HepG2 (cell line): ENCODE measurements around the gene LRP5. TPM values are rescaled to one million over a fixed set of nuclear protein-coding genes. Genes with fewer than 3 reads are reported as not detected.

Source experiments
- ATAC-seq: fragments of 200-7000 bp; cut with Tn5 transposase; 3 replicates; pipeline ENCODE4 v1.9.1; 2020; ENCODE audit warnings: mild to moderate bottlenecking, moderate library complexity
- BruUV-seq: library from RNA; stranded (reverse); fragments of 400-500 nt; replicated peaks from 2 replicates; lab custom pipeline; 2021; lab: Mats Ljungman, UMichigan
- CTCF ChIA-PET: fragments of 300-600 bp; formaldehyde crosslinking; extraction: SDS; loops from one replicate; lab custom pipeline; 2021; ENCODE audit warnings: low total read pairs, inconsistent platforms, low intra/inter-chr PET ratio; lab: Yijun Ruan, JAX
- POLR2A ChIA-PET: fragments of 350-600 bp; sonication (Branson Sonifier 250); formaldehyde crosslinking; loops from one replicate; lab custom pipeline; 2020; ENCODE audit warnings: antibody characterized with exemption, inconsistent platforms; lab: Yijun Ruan, JAX
- DNase-seq: peaks from one replicate; pipeline ENCODE4 v3.0.0-alpha.2; 2015; ENCODE audit warnings: low spot score
- FAIRE-seq: peaks from 3 replicates; lab custom pipeline; 2011; peaks lifted over from hg19 to GRCh38; lab: Jason Lieb, UNC
- H2AFZ ChIP-seq: one replicate; pipeline ENCODE4 v1.6.1; 2011; ENCODE audit warnings: low read length, inconsistent platforms
- H3K27ac ChIP-seq: fragments of 300-600 bp; 3 replicates; pipeline ENCODE4 v1.8.0; 2011; ENCODE audit warnings: mixed run types, mild to moderate bottlenecking, mixed read lengths, low read length, inconsistent platforms; ENCODE audit not compliant: insufficient read depth; ENCODE audit errors: extremely low read length
- H3K27me3 ChIP-seq, 2 experiments: fragments of 200-600 bp in 1 of 2; 2 replicates in 1 of 2; 3 replicates in 1 of 2; pipeline versions ENCODE4 v1.6.0 to v1.8.0; 2011; ENCODE audit warnings: low read length in 2 of 2, mild to moderate bottlenecking in 2 of 2, moderate library complexity in 2 of 2, inconsistent platforms in 1 of 2; ENCODE audit not compliant: insufficient read depth in 2 of 2, control insufficient read depth in 1 of 2
- H3K36me3 ChIP-seq, 2 experiments: fragments of 200-600 bp in 1 of 2; replicated peaks in 1 of 2; 2 replicates in 1 of 2; 3 replicates in 1 of 2; pipeline versions ENCODE4 v1.5.1 to v1.8.0; 2011; ENCODE audit warnings: low read length in 2 of 2, inconsistent platforms in 1 of 2; ENCODE audit not compliant: insufficient read depth in 2 of 2, control insufficient read depth in 1 of 2
- H3K4me1 ChIP-seq: 2 replicates; pipeline ENCODE4 v1.5.1; 2012; ENCODE audit warnings: low read length, inconsistent platforms; ENCODE audit not compliant: insufficient read depth
- H3K4me2 ChIP-seq: 2 replicates; pipeline ENCODE4 v1.6.0; 2011; ENCODE audit warnings: low read depth, low read length, inconsistent platforms
- H3K4me3 ChIP-seq, 3 experiments: fragments of 200-600 bp in 1 of 3; sonication (generic), shearing (Covaris generic) in 1 of 3; replicated peaks in 1 of 3; 2 replicates each; pipeline ENCODE4 v1.5.1; 2011 to 2016; ENCODE audit warnings: low read length in 3 of 3, inconsistent platforms in 2 of 3, low read depth in 2 of 3, mild to moderate bottlenecking in 2 of 3, control low read depth in 1 of 3, mixed read lengths in 1 of 3; ENCODE audit not compliant: insufficient read depth in 1 of 3
- H3K79me2 ChIP-seq: one replicate; pipeline ENCODE4 v1.6.1; 2011; ENCODE audit warnings: low read length, inconsistent platforms; ENCODE audit not compliant: insufficient read depth
- H3K9ac ChIP-seq: 2 replicates; pipeline ENCODE4 v1.6.0; 2011; ENCODE audit warnings: mild to moderate bottlenecking, low read depth, low read length, inconsistent platforms; ENCODE audit not compliant: insufficient read depth
- H3K9me3 ChIP-seq: 2 replicates; pipeline ENCODE4 v1.5.1; 2012; ENCODE audit warnings: mild to moderate bottlenecking, low read length
- H4K20me1 ChIP-seq: 2 replicates; pipeline ENCODE4 v1.6.0; 2011; ENCODE audit warnings: inconsistent platforms, mild to moderate bottlenecking, low read length, moderate library complexity; ENCODE audit not compliant: insufficient read depth
- AGO2 ChIP-seq: fragments of 200-400 bp; formaldehyde crosslinking; optimal IDR thresholded peaks from 2 replicates; pipeline ENCODE3; 2017; ENCODE audit warnings: mild to moderate bottlenecking, low read depth, low read length, moderate library complexity
- DPF2 ChIP-seq: sonication (generic); formaldehyde crosslinking; IDR thresholded peaks from 2 replicates; pipeline ENCODE4 v1.4.0; 2020; ENCODE audit warnings: mild to moderate bottlenecking, low read depth, missing genetic modification reagents, borderline replicate concordance
- HNRNPK ChIP-seq: fragments of 200-400 bp; formaldehyde crosslinking; IDR thresholded peaks from 2 replicates; pipeline ENCODE4 v1.6.1; 2018; ENCODE audit warnings: low read length, low read depth, moderate library complexity, mild to moderate bottlenecking; ENCODE audit not compliant: poor library complexity, severe bottlenecking
- MBNL3 ChIP-seq: fragments of 250-450 bp; sonication (Bioruptor Pico); conservative IDR thresholded peaks from 2 replicates; pipeline ENCODE4 v1.8.0; 2022; ENCODE audit warnings: mild to moderate bottlenecking, inconsistent platforms
- RFX5 ChIP-seq: IDR thresholded peaks from 2 replicates; pipeline ENCODE4 v1.6.1; 2011; ENCODE audit warnings: low read depth, low read length, improper control_type of control experiment
- SAFB2 ChIP-seq: sonication (generic); formaldehyde crosslinking; IDR thresholded peaks from 2 replicates; pipeline ENCODE4 v1.5.1; 2020; ENCODE audit warnings: missing genetic modification reagents, low read depth, mild to moderate bottlenecking, borderline replicate concordance
- ZBTB38 ChIP-seq: sonication (generic); formaldehyde crosslinking; IDR thresholded peaks from 2 replicates; pipeline ENCODE4 v1.5.1; 2020; ENCODE audit warnings: mild to moderate bottlenecking, missing genetic modification reagents
- ZFP36 ChIP-seq: fragments of 150-350 bp; IDR thresholded peaks from 2 replicates; pipeline ENCODE4 v1.6.1; 2018; ENCODE audit warnings: borderline replicate concordance, low read length, low read depth; ENCODE audit not compliant: partially characterized antibody
- ZFP91 ChIP-seq: sonication (generic); formaldehyde crosslinking; IDR thresholded peaks from 2 replicates; pipeline ENCODE4 v1.9.0; 2022; ENCODE audit warnings: missing genetic modification reagents, mild to moderate bottlenecking, borderline replicate concordance
- WGBS: methylation state at CpG from one replicate; pipeline ENCODE4 v1.1.6; 2017; ENCODE audit warnings: low lambda C conversion rate; 5-methylcytosine and 5-hydroxymethylcytosine counted together
- in situ Hi-C: cut with HindIII; loops from 2 replicates; pipeline ENCODE4 v1.10.0; 2017; ENCODE audit warnings: low pct_unique_long_range_greater_than_20kb; ENCODE audit not compliant: extremely low pct_ligation_motif_present
- intact Hi-C: fragments of 100-400 bp; cut with micrococcal nuclease; formaldehyde crosslinking; loops from one replicate; pipeline ENCODE4 v1.10.0; 2022; ENCODE audit not compliant: unreplicated experiment
- polyA plus RNA-seq, 8 experiments: library from polyadenylated mRNA; depleted of rRNA in 3 of 8; stranded (reverse) in 7 of 8; unstranded in 1 of 8; fragments of >200 nt; fragmentation: Illumina TruSeq in 4 of 8; extraction: Trizol in 4 of 8; gene quantifications; 2 replicates each; pipeline versions ENCODE4 v1.2.1 to v1.2.3, GENCODE V29; 2011 to 2016; ENCODE audit warnings: low read depth in 4 of 8, missing spikeins in 1 of 8, mixed read lengths in 1 of 8; ENCODE audit not compliant: insufficient read depth in 1 of 8
- total RNA-seq, 5 experiments: library from RNA; depleted of rRNA; stranded (reverse); fragments of >200 nt; fragmentation: Illumina TruSeq; extraction: Trizol; gene quantifications; 2 replicates each; pipeline ENCODE4 v1.2.3, GENCODE V29; 2016; ENCODE audit warnings: low read depth in 1 of 5

LRP5 gene
- total and polyA plus RNA-seq, 2 of the 13 experiments (the other 11 are each of a cell fraction or from before 2014, with no cell fraction given) = 40.4 to 64.0 TPM

- H3K4me1 ChIP-seq = no peaks in the 10 kb centered on the region
- BruUV-seq = no TSS peak
- peaks cover 54 to 77% of the 10 kb centered on the region in 2 experiments for H3K36me3 ChIP-seq
- H3K27me3 ChIP-seq = no peaks in the 10 kb centered on the region
- 98% methylated on average over 23 of the region's 27 CpGs for WGBS
- H3K27ac ChIP-seq = no peak overlapping the region
- DNase-seq = no peak
- H3K9me3 ChIP-seq = no peaks in the 10 kb centered on the region
- in situ Hi-C loops (no loop called here), intact Hi-C loops (no loop called here)
- no peak for FAIRE-seq
- H3K79me2 ChIP-seq = no peaks in the 10 kb centered on the region
- POLR2A ChIA-PET = no interaction called here
- H2AFZ ChIP-seq = no peak overlapping the region
- no peak for ATAC-seq
- no peak overlapping the region for H3K4me3 ChIP-seq
- peaks cover 3% of the 10 kb centered on the region; the same call in 1 of the 2 replicates for H4K20me1 ChIP-seq
- CTCF ChIA-PET = no interaction called here
- TF ChIP-seq AGO2 (peak; percentile 66), RFX5 (no peak), HNRNPK (no peak), ZFP91 (CRISPR knock-in tag) (0 out of 2 replicates have a peak, but pooled peaks have one; percentile 14), DPF2 (CRISPR knock-in tag) (no peak), ZFP36 (no peak), ZBTB38 (CRISPR knock-in tag) (peak; percentile 83), MBNL3 (CRISPR knock-in tag) (no peak), SAFB2 (no peak)
- H3K4me2 ChIP-seq = no peak overlapping the region
- H3K9ac ChIP-seq = no peak overlapping the region
These were observed 101.2 kb downstream of the LRP5 start for GRCh38 chr11:68413591-68413999.
